IPS DF 4.7 (cell line): ENCODE data around the gene CHIC2.
"Not testable (repeated sequence)": the region's sequence is repeated elsewhere in the genome, so short reads cannot be mapped to it uniquely, and the experiment has no call there.

ENCODE experiments used
- DNase-seq: peaks from one replicate; pipeline ENCODE4 v3.0.0-alpha.2; 2013; ENCODE audit warnings: low spot score; ENCODE audit errors: extremely low read depth

The CHIC2 gene

GRCh38 chr4:54061873-54062272, 2.5 kb downstream of the CHIC2 start:
- DNase-seq: no peak

GRCh38 chr4:54061067-54061466, 3.3 kb downstream of the CHIC2 start:
- DNase-seq: no peak

- DNase-seq: no peak
These were observed 4.3 kb downstream of the CHIC2 start for GRCh38 chr4:54060116-54060515.

GRCh38 chr4:54058171-54058570, 6.2 kb downstream of the CHIC2 start:
- no peak for DNase-seq

GRCh38 chr4:54056360-54056759, 8.0 kb downstream of the CHIC2 start:
- DNase-seq: no peak

- DNase-seq: no peak
These were observed 8.9 kb downstream of the CHIC2 start for GRCh38 chr4:54055494-54055893.

- DNase-seq: no peak
These were observed 9.9 kb downstream of the CHIC2 start for GRCh38 chr4:54054501-54054900.

GRCh38 chr4:54053322-54053721, 11.1 kb downstream of the CHIC2 start:
- DNase-seq: not testable (repeated sequence)

GRCh38 chr4:54050214-54050904, 14.0 kb downstream of the CHIC2 start:
- no peak for DNase-seq

GRCh38 chr4:54043630-54044029, 20.8 kb downstream of the CHIC2 start:
- not testable (repeated sequence) for DNase-seq

- no peak for DNase-seq
These were observed 22.5 kb downstream of the CHIC2 start for GRCh38 chr4:54041933-54042332.

- no peak for DNase-seq
These were observed 23.3 kb downstream of the CHIC2 start for GRCh38 chr4:54041100-54041499.

- DNase-seq: no peak
These were observed 26.3 kb downstream of the CHIC2 start for GRCh38 chr4:54038056-54038455.

- DNase-seq: no peak
These were observed 28.2 kb downstream of the CHIC2 start for GRCh38 chr4:54036184-54036583.

- DNase-seq: no peak
These were observed 31.8 kb downstream of the CHIC2 start for GRCh38 chr4:54032558-54033135.

- DNase-seq: no peak
These were observed 37.1 kb downstream of the CHIC2 start for GRCh38 chr4:54027311-54027710.

GRCh38 chr4:54025582-54025981, 38.8 kb downstream of the CHIC2 start:
- DNase-seq: no peak

- not testable (repeated sequence) for DNase-seq
These were observed 41.4 kb downstream of the CHIC2 start for GRCh38 chr4:54023019-54023418.

- DNase-seq: no peak
These were observed 46.4 kb downstream of the CHIC2 start for GRCh38 chr4:54017974-54018373.

- no peak for DNase-seq
These were observed 47.1 kb downstream of the CHIC2 start for GRCh38 chr4:54017308-54017707.

GRCh38 chr4:54016504-54016903, 47.9 kb downstream of the CHIC2 start:
- no peak for DNase-seq

GRCh38 chr4:54015423-54016030, 48.9 kb downstream of the CHIC2 start:
- peak; percentile 36 for DNase-seq

GRCh38 chr4:54014666-54015160, 49.7 kb downstream of the CHIC2 start:
- DNase-seq: no peak
